GM19240 (cell line): ENCODE results near the gene IGFBP7.

Source experiments
- DNase-seq: peaks from one replicate; pipeline ENCODE4 v3.0.0; 2011; ENCODE audit warnings: low spot score; ENCODE audit not compliant: insufficient read length

Gene IGFBP7

GRCh38 chr4:57098415-57098814 is 11.8 kb downstream of the IGFBP7 start:
- DNase-seq = no peak

GRCh38 chr4:57097711-57098110 is 12.5 kb downstream of the IGFBP7 start:
- no peak for DNase-seq

GRCh38 chr4:57095956-57096355 is 14.2 kb downstream of the IGFBP7 start:
- DNase-seq = no peak

GRCh38 chr4:57095245-57095644 is 14.9 kb downstream of the IGFBP7 start:
- DNase-seq = no peak

- DNase-seq = no peak
Observed at GRCh38 chr4:57094832-57095223, 15.4 kb downstream of the IGFBP7 start.

- no peak for DNase-seq
Observed at GRCh38 chr4:57093845-57094831, 16.0 kb downstream of the IGFBP7 start.

GRCh38 chr4:57091657-57092162 is 18.5 kb downstream of the IGFBP7 start:
- no peak for DNase-seq

GRCh38 chr4:57090079-57090478 is 20.1 kb downstream of the IGFBP7 start:
- DNase-seq = no peak

GRCh38 chr4:57089549-57089948 is 20.6 kb downstream of the IGFBP7 start:
- no peak for DNase-seq

GRCh38 chr4:57086031-57086723 is 24.0 kb downstream of the IGFBP7 start:
- no peak for DNase-seq

GRCh38 chr4:57085278-57085677 is 24.9 kb downstream of the IGFBP7 start:
- no peak for DNase-seq

- no peak for DNase-seq
Observed at GRCh38 chr4:57084360-57084759, 25.8 kb downstream of the IGFBP7 start.

GRCh38 chr4:57083090-57083489 is 27.1 kb downstream of the IGFBP7 start:
- no peak for DNase-seq

- no peak for DNase-seq
Observed at GRCh38 chr4:57081651-57082621, 28.2 kb downstream of the IGFBP7 start.

- no peak for DNase-seq
Observed at GRCh38 chr4:57080781-57081650, 29.2 kb downstream of the IGFBP7 start.

GRCh38 chr4:57078685-57079521 is 31.3 kb downstream of the IGFBP7 start:
- no peak for DNase-seq

- no peak for DNase-seq
Observed at GRCh38 chr4:57077550-57078343, 32.4 kb downstream of the IGFBP7 start.

- no peak for DNase-seq
Observed at GRCh38 chr4:57076646-57077045, 33.5 kb downstream of the IGFBP7 start.
